ENCODE results near the gene EPHB3. TPM values are rescaled to one million over a fixed set of nuclear protein-coding genes. Genes with fewer than 3 reads are reported as not detected.

The EPHB3 gene
- total RNA-seq, 2 experiments from 2014 or later, result 0.19 to 0.22 TPM

- H3K9me3 ChIP-seq (ENCODE audit: control insufficient read depth in 1 of 2, insufficient read depth in 1 of 2, low read length in 2 of 2), result no peaks in the 10 kb centered on the region
- Mint-ChIP-seq H3K4me1 (ENCODE audit: low read depth) (no peaks in the 10 kb centered on the region), H3K9me3 (no peaks in the 10 kb centered on the region), H3K27me3 (peaks cover 13% of the 10 kb centered on the region), H3K4me3 (no peak overlapping the region), H3K27ac (no peak overlapping the region), H3K36me3 (ENCODE audit: low read depth) (no peaks in the 10 kb centered on the region)
- peaks cover 4 to 12% of the 10 kb centered on the region in 2 experiments for H3K27me3 ChIP-seq (ENCODE audit: control insufficient read depth in 1 of 2, insufficient read depth in 2 of 2, low read length in 2 of 2)
- no peak overlapping the region for H3K27ac ChIP-seq (ENCODE audit: low read depth in 1 of 2, low read length in 2 of 2)
- intact Hi-C loops (cut with DNase I, micrococcal nuclease), result no loop called here
- no peaks in the 10 kb centered on the region for H3K36me3 ChIP-seq (ENCODE audit: insufficient read depth, low read length)
- no peak for ATAC-seq (ENCODE audit: poor library complexity)
- H3K4me1 ChIP-seq (ENCODE audit: insufficient read depth, low read length), result peaks cover 5% of the 10 kb centered on the region
- POLR2A ChIA-PET, result no interaction called here
- CTCF ChIA-PET, result no interaction called here
- DNase-seq, result no peak
- no peak overlapping the region for H3K4me3 ChIP-seq (ENCODE audit: low read length)
- TF ChIP-seq CTCF (IDR thresholded peaks at IDR 0.05), result no peak
These were observed 27.2 kb downstream of the EPHB3 start for GRCh38 chr3:184588776-184589175.

- intact Hi-C loops (cut with DNase I, micrococcal nuclease), result loop anchor here in 1 of 2 experiments (5.0 kb wide), 1 partner anchor 67 kb away; no protein-coding TSS in a partner anchor
- CTCF ChIA-PET, result no interaction called here
- Mint-ChIP-seq H3K9me3 (no peaks in the 10 kb centered on the region), H3K27me3 (peaks cover under 1% of the 10 kb centered on the region), H3K4me3 (no peak overlapping the region), H3K4me1 (ENCODE audit: low read depth) (no peaks in the 10 kb centered on the region), H3K27ac (no peak overlapping the region), H3K36me3 (ENCODE audit: low read depth) (no peaks in the 10 kb centered on the region)
- H3K9me3 ChIP-seq (ENCODE audit: control insufficient read depth in 1 of 2, insufficient read depth in 1 of 2, low read length in 2 of 2), result no peaks in the 10 kb centered on the region
- H3K4me3 ChIP-seq (ENCODE audit: low read length), result no peak overlapping the region
- POLR2A ChIA-PET, result no interaction called here
- no peaks in the 10 kb centered on the region for H3K36me3 ChIP-seq (ENCODE audit: insufficient read depth, low read length)
- H3K27ac ChIP-seq (ENCODE audit: low read depth in 1 of 2, low read length in 2 of 2), result no peak overlapping the region
- ATAC-seq (ENCODE audit: poor library complexity) (no peak), DNase-seq (no peak)
- peaks cover 0 to 3% of the 10 kb centered on the region in 2 experiments for H3K27me3 ChIP-seq (ENCODE audit: control insufficient read depth in 1 of 2, insufficient read depth in 2 of 2, low read length in 2 of 2)
- H3K4me1 ChIP-seq (ENCODE audit: insufficient read depth, low read length), result no peaks in the 10 kb centered on the region
- no peak for TF ChIP-seq CTCF (IDR thresholded peaks at IDR 0.05)
These were observed 29.2 kb downstream of the EPHB3 start for GRCh38 chr3:184590795-184591194.

GRCh38 chr3:184591789-184592188 is 30.2 kb downstream of the EPHB3 start:
- ChIA-PET CTCF (no interaction called here), POLR2A (no interaction called here)
- Histone ChIP-seq H3K9me3 (ENCODE audit: control insufficient read depth in 1 of 2, insufficient read depth in 1 of 2, low read length in 2 of 2) (no peaks in the 10 kb centered on the region), H3K4me1 (ENCODE audit: insufficient read depth, low read length) (no peaks in the 10 kb centered on the region), H3K36me3 (ENCODE audit: insufficient read depth, low read length) (no peaks in the 10 kb centered on the region), H3K27me3 (ENCODE audit: control insufficient read depth in 1 of 2, insufficient read depth in 2 of 2, low read length in 2 of 2) (no peaks in the 10 kb centered on the region), H3K4me3 (ENCODE audit: low read length) (no peak overlapping the region), H3K27ac (ENCODE audit: low read depth in 1 of 2, low read length in 2 of 2) (no peak overlapping the region)
- H3K27ac Mint-ChIP-seq, result no peak overlapping the region
- ATAC-seq (ENCODE audit: poor library complexity), result no peak
- no peak for TF ChIP-seq CTCF (IDR thresholded peaks at IDR 0.05)
- intact Hi-C loops (cut with DNase I, micrococcal nuclease), result loop anchor here in 1 of 2 experiments (5.0 kb wide), 1 partner anchor 66 kb away; no protein-coding TSS in a partner anchor
- no peak for DNase-seq
- no peak overlapping the region for H3K4me3 Mint-ChIP-seq
- H3K27me3 Mint-ChIP-seq, result no peaks in the 10 kb centered on the region
- H3K4me1 Mint-ChIP-seq (ENCODE audit: low read depth), result no peaks in the 10 kb centered on the region
- H3K36me3 Mint-ChIP-seq (ENCODE audit: low read depth), result no peaks in the 10 kb centered on the region
- no peaks in the 10 kb centered on the region for H3K9me3 Mint-ChIP-seq
